ES-I3 (cell line): Measurements from ENCODE around the gene CINP.
A peak's percentile ranks its signal among the peaks of the same experiment; 100 is the strongest.

Experiments
- H3K36me3 ChIP-seq: 2 replicates; pipeline ENCODE4 v1.6.1; 2013; ENCODE audit warnings: mild to moderate bottlenecking, low read length, control low read depth, moderate library complexity; ENCODE audit not compliant: insufficient read depth
- H3K4me1 ChIP-seq: 2 replicates; pipeline ENCODE4 v1.6.1; 2013; ENCODE audit warnings: mild to moderate bottlenecking, control low read depth, low read length; ENCODE audit not compliant: insufficient read depth
- H3K9ac ChIP-seq: 2 replicates; pipeline ENCODE4 v1.6.1; 2013; ENCODE audit warnings: low read depth, mild to moderate bottlenecking, low read length, moderate library complexity
- H3K9me3 ChIP-seq: 2 replicates; pipeline ENCODE4 v1.6.1; 2013; ENCODE audit warnings: mild to moderate bottlenecking, low read length, moderate library complexity; ENCODE audit not compliant: control insufficient read depth, insufficient read depth

Gene CINP

GRCh38 chr14:102362545-102363181 is at the start of gene CINP, which contains the start of gene TECPR2:
TSS of gene CINP (minus strand) at chr14:102362890. CDS start at chr14:102362851, 39 bp downstream.
TSS of gene TECPR2 (plus strand) at chr14:102362941. CDS start at chr14:102376722, 13,781 bp downstream.
- Histone ChIP-seq H3K36me3 (peaks cover 2% of the 10 kb centered on the region; the same call in 1 of the 2 replicates), H3K9me3 (no peaks in the 10 kb centered on the region), H3K9ac (peak within 1 kb of the TSS; percentile 98), H3K4me1 (peaks cover 6% of the 10 kb centered on the region)

DNA sequence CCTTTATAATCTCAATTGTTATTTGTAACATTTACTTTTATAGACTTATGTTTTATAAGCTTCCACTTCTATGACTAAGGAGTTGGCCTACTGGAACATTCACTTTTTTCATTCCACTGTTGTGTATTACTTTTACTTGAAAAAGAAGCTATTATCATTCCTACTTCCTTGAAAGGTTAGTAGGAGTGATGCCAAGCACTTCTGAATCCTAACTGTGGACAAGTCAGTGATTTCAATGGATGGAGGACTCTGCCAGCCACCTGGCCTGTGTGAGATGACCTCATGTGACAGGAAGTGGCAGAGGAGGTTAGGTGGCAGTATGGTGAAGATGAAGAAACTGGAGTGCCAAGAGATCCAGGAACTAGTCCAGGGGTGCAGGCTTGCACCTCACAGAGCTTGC is 46.0 kb upstream of the CINP start:
- no peak overlapping the region for H3K9ac ChIP-seq
- peaks cover 14% of the 10 kb centered on the region for H3K4me1 ChIP-seq
- no peaks in the 10 kb centered on the region for H3K9me3 ChIP-seq
- H3K36me3 ChIP-seq = peaks cover 4% of the 10 kb centered on the region; the same call in 1 of the 2 replicates

DNA sequence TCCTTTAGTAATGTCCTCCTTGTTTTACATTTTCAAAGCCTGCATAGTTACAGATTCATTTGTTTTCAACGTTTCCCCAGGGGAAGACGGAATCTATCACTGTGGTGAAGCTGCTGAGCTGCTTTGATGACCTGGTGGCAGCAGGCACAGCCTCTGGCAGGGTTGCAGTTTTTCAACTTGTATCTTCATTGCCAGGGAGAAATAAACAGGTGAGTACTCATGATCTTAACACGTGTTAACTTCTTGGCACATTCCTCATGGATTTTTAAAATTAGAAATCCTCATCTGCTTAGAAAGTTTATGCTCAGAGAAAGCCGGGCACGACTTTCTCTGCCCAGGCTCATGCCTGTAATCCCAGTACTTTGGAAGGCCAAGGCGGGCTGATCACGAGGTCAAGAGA is 44.6 kb upstream of the CINP start:
- Histone ChIP-seq H3K9me3 (no peaks in the 10 kb centered on the region; the same call in 1 of the 2 replicates), H3K4me1 (peaks cover 12% of the 10 kb centered on the region), H3K9ac (no peak overlapping the region), H3K36me3 (peaks cover 4% of the 10 kb centered on the region; the same call in 1 of the 2 replicates)

- Histone ChIP-seq H3K36me3 (peaks cover 3% of the 10 kb centered on the region; the same call in 1 of the 2 replicates), H3K9me3 (peaks cover 8% of the 10 kb centered on the region), H3K4me1 (no peaks in the 10 kb centered on the region), H3K9ac (no peak overlapping the region)
Observed at GRCh38 chr14:102403028-102403427, 40.3 kb upstream of the CINP start.

GRCh38 chr14:102396521-102396920 is 33.8 kb upstream of the CINP start:
- H3K36me3 ChIP-seq = no peaks in the 10 kb centered on the region; the same call in 1 of the 2 replicates
- peaks cover 14% of the 10 kb centered on the region; the same call in 1 of the 2 replicates for H3K4me1 ChIP-seq
- H3K9ac ChIP-seq = no peak overlapping the region
- H3K9me3 ChIP-seq = peaks cover 8% of the 10 kb centered on the region

- no peaks in the 10 kb centered on the region; the same call in 1 of the 2 replicates for H3K36me3 ChIP-seq
- H3K4me1 ChIP-seq = peaks cover 14% of the 10 kb centered on the region; the same call in 1 of the 2 replicates
- peaks cover 8% of the 10 kb centered on the region for H3K9me3 ChIP-seq
- 0 out of 2 replicates have a peak overlapping the region, but pooled peaks have one; percentile 1 for H3K9ac ChIP-seq
Observed at GRCh38 chr14:102394717-102395375, 32.2 kb upstream of the CINP start.

DNA sequence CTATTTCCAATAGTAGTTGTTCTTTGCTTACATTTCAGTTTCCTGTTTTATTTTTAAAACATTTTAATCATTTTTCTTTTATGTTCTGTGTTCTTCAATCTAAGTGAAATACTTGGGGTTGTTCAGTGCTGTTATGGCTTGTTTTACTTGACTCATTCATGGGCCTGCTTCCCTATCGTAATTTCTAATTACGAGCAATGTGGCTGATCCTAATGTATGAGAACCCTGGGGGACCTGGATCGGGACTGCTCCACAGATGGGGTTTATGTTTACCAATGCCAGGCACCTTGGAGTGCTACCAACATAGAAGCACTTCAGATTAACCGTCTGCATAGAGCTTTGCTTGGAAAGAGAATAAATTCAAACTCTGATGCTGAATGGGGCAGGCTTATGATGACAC is 29.8 kb upstream of the CINP start:
- Histone ChIP-seq H3K9me3 (no peaks in the 10 kb centered on the region; the same call in 1 of the 2 replicates), H3K9ac (no peak overlapping the region), H3K36me3 (no peaks in the 10 kb centered on the region; the same call in 1 of the 2 replicates), H3K4me1 (peaks cover 14% of the 10 kb centered on the region; the same call in 1 of the 2 replicates)

GRCh38 chr14:102390064-102390855 is 27.6 kb upstream of the CINP start:
- peaks cover 9% of the 10 kb centered on the region; the same call in 1 of the 2 replicates for H3K4me1 ChIP-seq
- H3K36me3 ChIP-seq = no peaks in the 10 kb centered on the region
- H3K9me3 ChIP-seq = no peaks in the 10 kb centered on the region; the same call in 1 of the 2 replicates
- no peak overlapping the region for H3K9ac ChIP-seq

DNA sequence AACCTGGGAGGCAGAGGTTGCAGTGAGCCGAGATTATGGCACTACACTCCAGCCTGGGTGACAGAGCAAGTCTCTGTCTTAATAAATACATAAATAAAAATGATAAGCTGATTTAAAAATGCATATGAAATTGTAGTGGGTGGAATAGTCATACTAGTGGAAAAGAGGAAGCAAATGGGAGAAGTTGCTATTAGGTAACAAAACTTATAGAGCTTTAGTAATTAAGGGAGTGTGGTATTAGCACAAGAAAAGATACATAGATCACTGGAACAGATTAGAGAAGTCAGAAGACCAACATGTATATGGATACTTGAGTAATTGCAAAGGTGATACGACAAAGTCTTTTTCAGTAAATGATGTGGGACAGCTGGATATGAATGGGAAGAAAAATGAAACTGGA is 26.6 kb upstream of the CINP start:
- H3K9ac ChIP-seq = no peak overlapping the region
- H3K9me3 ChIP-seq = no peaks in the 10 kb centered on the region; the same call in 1 of the 2 replicates
- no peaks in the 10 kb centered on the region for H3K4me1 ChIP-seq

DNA sequence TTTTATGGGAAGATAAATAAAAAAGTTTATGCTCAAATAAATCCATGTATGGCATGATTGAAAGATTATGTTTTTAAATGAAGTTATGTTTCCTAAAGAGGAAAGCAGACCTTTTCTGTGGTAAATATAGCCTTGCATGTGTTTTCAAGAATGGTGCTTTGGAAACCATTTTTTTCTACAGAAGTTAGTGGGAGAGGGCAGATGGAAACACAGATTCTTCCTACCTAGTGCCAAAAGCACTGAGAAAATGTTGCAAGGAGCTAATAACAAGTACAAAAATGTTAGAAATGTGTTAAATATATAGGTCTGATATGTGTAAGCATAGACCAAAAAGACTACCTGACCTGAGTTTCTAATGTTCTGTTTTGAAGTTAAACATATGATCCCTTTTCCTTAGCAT is 24.4 kb upstream of the CINP start:
- no peaks in the 10 kb centered on the region for H3K36me3 ChIP-seq
- H3K4me1 ChIP-seq = no peaks in the 10 kb centered on the region
- no peaks in the 10 kb centered on the region; the same call in 1 of the 2 replicates for H3K9me3 ChIP-seq
- no peak overlapping the region for H3K9ac ChIP-seq

More for the DNA sequence above, 26.6 kb upstream of the CINP start:
- H3K36me3 ChIP-seq = no peaks in the 10 kb centered on the region

GRCh38 chr14:102378830-102379229 is 16.1 kb upstream of the CINP start:
- Histone ChIP-seq H3K9ac (no peak overlapping the region), H3K9me3 (no peaks in the 10 kb centered on the region), H3K4me1 (no peaks in the 10 kb centered on the region), H3K36me3 (no peaks in the 10 kb centered on the region)

- Histone ChIP-seq H3K4me1 (no peaks in the 10 kb centered on the region), H3K36me3 (no peaks in the 10 kb centered on the region), H3K9me3 (no peaks in the 10 kb centered on the region), H3K9ac (no peak overlapping the region)
Observed at GRCh38 chr14:102377696-102378095, 15.0 kb upstream of the CINP start.

DNA sequence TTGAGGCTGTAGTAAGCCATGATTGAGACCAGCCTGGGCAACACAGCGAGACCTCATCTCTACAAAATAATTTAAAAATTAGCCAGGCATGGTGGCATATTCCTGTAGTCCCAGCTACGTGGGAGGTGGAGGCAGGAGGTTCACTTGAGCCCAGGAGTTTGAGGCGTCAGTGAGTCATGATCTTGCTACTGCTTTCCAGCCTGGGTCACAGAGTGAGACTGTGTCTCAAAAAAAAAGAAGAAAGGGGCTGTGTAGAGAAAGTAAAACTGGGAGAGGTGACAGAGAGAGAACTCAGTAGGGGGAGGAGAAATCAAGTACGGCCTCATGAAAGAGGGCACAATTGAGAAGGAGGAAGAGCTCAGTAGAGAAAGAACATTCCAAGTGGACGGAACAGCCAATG is 12.4 kb upstream of the CINP start:
- H3K9me3 ChIP-seq = no peaks in the 10 kb centered on the region
- H3K9ac ChIP-seq = no peak overlapping the region
- H3K4me1 ChIP-seq = no peaks in the 10 kb centered on the region
- H3K36me3 ChIP-seq = no peaks in the 10 kb centered on the region

DNA sequence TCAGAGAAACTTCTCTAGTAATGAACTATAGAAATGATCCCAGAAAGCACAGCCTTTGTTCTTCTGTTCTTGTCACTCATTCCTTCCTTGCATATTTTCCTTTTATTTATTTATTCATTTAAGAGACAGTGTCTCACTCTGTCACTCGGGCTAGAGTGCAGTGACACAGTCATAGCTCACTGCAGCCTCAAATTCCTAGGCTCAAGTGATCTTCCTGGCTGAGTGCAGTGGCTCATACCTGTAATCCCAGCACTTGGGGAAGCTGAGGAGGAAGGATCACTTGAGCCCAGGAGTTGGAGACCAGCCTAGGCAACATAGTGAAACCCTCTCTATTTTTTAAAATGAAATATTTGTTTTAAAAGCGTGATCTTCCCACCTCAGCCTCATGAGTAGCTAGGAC is 11.6 kb upstream of the CINP start:
- Histone ChIP-seq H3K9ac (no peak overlapping the region), H3K9me3 (no peaks in the 10 kb centered on the region), H3K4me1 (no peaks in the 10 kb centered on the region), H3K36me3 (no peaks in the 10 kb centered on the region)
